ENCODE data around the gene CWH43. TPM values are rescaled to one million over a fixed set of nuclear protein-coding genes. Genes with fewer than 3 reads are reported as not detected.
"Not testable (repeated sequence)": the region's sequence is repeated elsewhere in the genome, so short reads cannot be mapped to it uniquely, and the experiment has no call there.

CWH43 gene
- total RNA-seq, 1 experiment from 2014 or later: 3.0 TPM

GRCh38 chr4:49096215-49096614 lies 110.1 kb downstream of the CWH43 start:
- H3K4me3 ChIP-seq (ENCODE audit: low read length); H3K9me2 ChIP-seq (replicated peaks; ENCODE audit: low read length); H3F3A ChIP-seq (ENCODE audit: low read length, unreplicated experiment); intact Hi-C loops (cut with micrococcal nuclease); DNase-seq; H3K9ac ChIP-seq (ENCODE audit: low read length); H3K4me1 ChIP-seq (ENCODE audit: insufficient read depth, low read length); H3K27me3 ChIP-seq (ENCODE audit: low read length); H4K20me1 ChIP-seq (ENCODE audit: low read length); ATAC-seq; CTCF ChIA-PET; H3K4me2 ChIP-seq (ENCODE audit: low read length); H3K36me3 ChIP-seq (ENCODE audit: low read depth, low read length); POLR2A ChIA-PET (ENCODE audit: unreplicated experiment); H2AFZ ChIP-seq (ENCODE audit: low read length); H3K27ac ChIP-seq (ENCODE audit: low read length); H3K79me2 ChIP-seq (ENCODE audit: low read length); BruUV-seq (replicated peaks): not testable (repeated sequence)
- peaks cover 46% of the 10 kb centered on the region for H3K9me3 ChIP-seq (ENCODE audit: low read length)

- H3K9me2 ChIP-seq (replicated peaks; ENCODE audit: low read length); POLR2A ChIA-PET (ENCODE audit: unreplicated experiment); intact Hi-C loops (cut with micrococcal nuclease); CTCF ChIA-PET; BruUV-seq (replicated peaks); H3K4me2 ChIP-seq (ENCODE audit: low read length); H4K20me1 ChIP-seq (ENCODE audit: low read length); H3K27me3 ChIP-seq (ENCODE audit: low read length); H3K9ac ChIP-seq (ENCODE audit: low read length); H3K4me1 ChIP-seq (ENCODE audit: insufficient read depth, low read length); H2AFZ ChIP-seq (ENCODE audit: low read length); DNase-seq; H3K27ac ChIP-seq (ENCODE audit: low read length); H3F3A ChIP-seq (ENCODE audit: low read length, unreplicated experiment); H3K4me3 ChIP-seq (ENCODE audit: low read length); H3K79me2 ChIP-seq (ENCODE audit: low read length); H3K36me3 ChIP-seq (ENCODE audit: low read depth, low read length): not testable (repeated sequence)
- ATAC-seq: 0 out of 2 replicates have a peak, but pooled peaks have one; percentile 47
- H3K9me3 ChIP-seq (ENCODE audit: low read length): peaks cover 44% of the 10 kb centered on the region
Observed at GRCh38 chr4:49096627-49097026, 110.6 kb downstream of the CWH43 start.

- H3K79me2 ChIP-seq (ENCODE audit: low read length); H3K9ac ChIP-seq (ENCODE audit: low read length); H2AFZ ChIP-seq (ENCODE audit: low read length); H4K20me1 ChIP-seq (ENCODE audit: low read length); H3K9me2 ChIP-seq (replicated peaks; ENCODE audit: low read length); H3K4me1 ChIP-seq (ENCODE audit: insufficient read depth, low read length); POLR2A ChIA-PET (ENCODE audit: unreplicated experiment); DNase-seq; H3K4me2 ChIP-seq (ENCODE audit: low read length); BruUV-seq (replicated peaks); CTCF ChIA-PET; ATAC-seq; H3K27me3 ChIP-seq (ENCODE audit: low read length); intact Hi-C loops (cut with micrococcal nuclease); H3K36me3 ChIP-seq (ENCODE audit: low read depth, low read length); H3F3A ChIP-seq (ENCODE audit: low read length, unreplicated experiment); H3K4me3 ChIP-seq (ENCODE audit: low read length); H3K27ac ChIP-seq (ENCODE audit: low read length): not testable (repeated sequence)
- H3K9me3 ChIP-seq (ENCODE audit: low read length): peaks cover 39% of the 10 kb centered on the region
Observed at GRCh38 chr4:49097071-49097470, 111.0 kb downstream of the CWH43 start.

- H3K9ac ChIP-seq (ENCODE audit: low read length); H4K20me1 ChIP-seq (ENCODE audit: low read length); H3K27me3 ChIP-seq (ENCODE audit: low read length); H3K4me2 ChIP-seq (ENCODE audit: low read length); intact Hi-C loops (cut with micrococcal nuclease); H3F3A ChIP-seq (ENCODE audit: low read length, unreplicated experiment); POLR2A ChIA-PET (ENCODE audit: unreplicated experiment); BruUV-seq (replicated peaks); H2AFZ ChIP-seq (ENCODE audit: low read length); CTCF ChIA-PET; H3K9me2 ChIP-seq (replicated peaks; ENCODE audit: low read length); H3K36me3 ChIP-seq (ENCODE audit: low read depth, low read length); ATAC-seq; H3K4me1 ChIP-seq (ENCODE audit: insufficient read depth, low read length); H3K4me3 ChIP-seq (ENCODE audit: low read length); H3K27ac ChIP-seq (ENCODE audit: low read length); DNase-seq; H3K79me2 ChIP-seq (ENCODE audit: low read length): not testable (repeated sequence)
- peaks cover 35% of the 10 kb centered on the region for H3K9me3 ChIP-seq (ENCODE audit: low read length)
Observed at GRCh38 chr4:49097505-49097904, 111.4 kb downstream of the CWH43 start.

- H3K4me2 ChIP-seq (ENCODE audit: low read length); intact Hi-C loops (cut with micrococcal nuclease); POLR2A ChIA-PET (ENCODE audit: unreplicated experiment); H3K4me3 ChIP-seq (ENCODE audit: low read length); H3F3A ChIP-seq (ENCODE audit: low read length, unreplicated experiment); H4K20me1 ChIP-seq (ENCODE audit: low read length); CTCF ChIA-PET; H3K27ac ChIP-seq (ENCODE audit: low read length); ATAC-seq; H3K9ac ChIP-seq (ENCODE audit: low read length); H2AFZ ChIP-seq (ENCODE audit: low read length); H3K9me2 ChIP-seq (replicated peaks; ENCODE audit: low read length); H3K36me3 ChIP-seq (ENCODE audit: low read depth, low read length); H3K27me3 ChIP-seq (ENCODE audit: low read length); H3K79me2 ChIP-seq (ENCODE audit: low read length); DNase-seq; H3K4me1 ChIP-seq (ENCODE audit: insufficient read depth, low read length); BruUV-seq (replicated peaks): not testable (repeated sequence)
- H3K9me3 ChIP-seq (ENCODE audit: low read length): peaks cover 35% of the 10 kb centered on the region
Observed at GRCh38 chr4:49098034-49098759, 112.1 kb downstream of the CWH43 start.

- CTCF ChIA-PET: not testable (repeated sequence)
Observed at GRCh38 chr4:49099831-49100444, 113.9 kb downstream of the CWH43 start.

More at GRCh38 chr4:49099831-49100444, 113.9 kb downstream of the CWH43 start:
- H3K27me3 ChIP-seq (ENCODE audit: low read length); H4K20me1 ChIP-seq (ENCODE audit: low read length); intact Hi-C loops (cut with micrococcal nuclease); H3K79me2 ChIP-seq (ENCODE audit: low read length); POLR2A ChIA-PET (ENCODE audit: unreplicated experiment); H3K27ac ChIP-seq (ENCODE audit: low read length); H3F3A ChIP-seq (ENCODE audit: low read length, unreplicated experiment); ATAC-seq; H3K36me3 ChIP-seq (ENCODE audit: low read depth, low read length); H3K9me2 ChIP-seq (replicated peaks; ENCODE audit: low read length); DNase-seq; H3K4me1 ChIP-seq (ENCODE audit: insufficient read depth, low read length); H3K9ac ChIP-seq (ENCODE audit: low read length); BruUV-seq (replicated peaks); H3K4me3 ChIP-seq (ENCODE audit: low read length); H2AFZ ChIP-seq (ENCODE audit: low read length); H3K4me2 ChIP-seq (ENCODE audit: low read length): not testable (repeated sequence)
- H3K9me3 ChIP-seq (ENCODE audit: low read length): peaks cover 44% of the 10 kb centered on the region

All from PC-3 (cell line).